Smooth muscle cell (in vitro differentiated cells): ENCODE measurements around the gene NRBP1. TPM values are rescaled to one million over a fixed set of nuclear protein-coding genes. Genes with fewer than 3 reads are reported as not detected.
A peak's percentile ranks its signal among the peaks of the same experiment; 100 is the strongest.

ENCODE experiments used
- DNase-seq: peaks from one replicate; lab custom pipeline; 2025; ENCODE audit not compliant: unreplicated experiment; lab: John Stamatoyannopoulos, UW
- H2AFZ ChIP-seq: fragments of 200-600 bp; sonication (generic); 2 replicates; pipeline ENCODE4 v1.6.0; 2016; ENCODE audit warnings: antibody characterized with exemption, low read depth, mild to moderate bottlenecking
- H3F3A ChIP-seq: fragments of 200-600 bp; sonication (generic); 2 replicates; pipeline ENCODE4 v1.6.0; 2017; ENCODE audit warnings: antibody characterized with exemption, low read depth
- H3K27ac ChIP-seq: fragments of 200-600 bp; sonication (generic); 2 replicates; pipeline ENCODE4 v1.5.1; 2016; ENCODE audit warnings: low read depth, mild to moderate bottlenecking
- H3K27me3 ChIP-seq: fragments of 200-600 bp; sonication (generic); 2 replicates; pipeline ENCODE4 v1.6.1; 2016; ENCODE audit warnings: low read depth, mild to moderate bottlenecking
- H3K36me3 ChIP-seq: fragments of 200-600 bp; sonication (generic); 2 replicates; pipeline ENCODE4 v1.5.1; 2016; ENCODE audit warnings: low read depth
- H3K4me1 ChIP-seq: fragments of 200-600 bp; sonication (generic); 2 replicates; pipeline ENCODE4 v1.5.1; 2016; ENCODE audit warnings: low read depth
- H3K4me2 ChIP-seq: fragments of 200-600 bp; sonication (generic); 2 replicates; pipeline ENCODE4 v1.6.0; 2016; ENCODE audit warnings: mild to moderate bottlenecking
- H3K4me3 ChIP-seq: fragments of 200-600 bp; sonication (generic); 2 replicates; pipeline ENCODE4 v1.5.1; 2016; ENCODE audit warnings: mild to moderate bottlenecking
- H3K79me2 ChIP-seq: fragments of 200-600 bp; sonication (generic); 2 replicates; pipeline ENCODE4 v1.6.0; 2016; ENCODE audit warnings: low read depth, mild to moderate bottlenecking
- H3K9ac ChIP-seq: fragments of 200-600 bp; sonication (generic); 2 replicates; pipeline ENCODE4 v1.6.0; 2016; ENCODE audit warnings: low read depth
- H3K9me3 ChIP-seq: fragments of 200-600 bp; sonication (generic); replicated peaks from 2 replicates; pipeline ENCODE4 v1.5.1; 2016; ENCODE audit warnings: low read depth
- H4K20me1 ChIP-seq: fragments of 200-600 bp; sonication (generic); 2 replicates; pipeline ENCODE4 v1.6.0; 2016; ENCODE audit warnings: low read depth
- CTCF ChIP-seq: fragments of 200-600 bp; sonication (generic); IDR thresholded peaks from 2 replicates; pipeline ENCODE4 v1.5.1; 2017; ENCODE audit warnings: borderline replicate concordance, mild to moderate bottlenecking, antibody characterized with exemption; ENCODE audit not compliant: insufficient read depth, poor library complexity, severe bottlenecking
- WGBS: methylation state at CpG from one replicate; pipeline ENCODE4 v1.1.7; 2016; ENCODE audit warnings: low lambda C conversion rate; 5-methylcytosine and 5-hydroxymethylcytosine counted together
- polyA plus RNA-seq: library from polyadenylated mRNA; unstranded; fragments of >200 nt; fragmentation: Nextera tagmentation; extraction: Ambion mirVana; gene quantifications from 2 replicates; pipeline ENCODE4 v1.2.1, GENCODE V29; 2016
- total RNA-seq: library from RNA; depleted of rRNA; stranded (reverse); fragments of >200 nt; gene quantifications from 2 replicates; pipeline ENCODE4 v1.2.3, GENCODE V29; 2014

Gene NRBP1
- total and polyA plus RNA-seq, 2 experiments from 2014 or later: 134 to 197 TPM

GRCh38 chr2:27400348-27401135, 27.9 kb upstream of the NRBP1 start:
- Histone ChIP-seq H3K79me2 (peaks cover 98% of the 10 kb centered on the region), H3K4me1 (no peaks in the 10 kb centered on the region), H3K36me3 (no peaks in the 10 kb centered on the region), H3K27ac (no peak overlapping the region), H3F3A (no peaks in the 10 kb centered on the region), H2AFZ (no peak overlapping the region), H3K9ac (no peak overlapping the region), H3K4me2 (no peak overlapping the region), H3K9me3 (no peaks in the 10 kb centered on the region), H3K27me3 (no peaks in the 10 kb centered on the region), H4K20me1 (peaks cover 79% of the 10 kb centered on the region), H3K4me3 (no peak overlapping the region)
- WGBS: 100% methylated on average over 2 of the region's 2 CpGs
- TF ChIP-seq CTCF: no peak
- no peak for DNase-seq

DNA sequence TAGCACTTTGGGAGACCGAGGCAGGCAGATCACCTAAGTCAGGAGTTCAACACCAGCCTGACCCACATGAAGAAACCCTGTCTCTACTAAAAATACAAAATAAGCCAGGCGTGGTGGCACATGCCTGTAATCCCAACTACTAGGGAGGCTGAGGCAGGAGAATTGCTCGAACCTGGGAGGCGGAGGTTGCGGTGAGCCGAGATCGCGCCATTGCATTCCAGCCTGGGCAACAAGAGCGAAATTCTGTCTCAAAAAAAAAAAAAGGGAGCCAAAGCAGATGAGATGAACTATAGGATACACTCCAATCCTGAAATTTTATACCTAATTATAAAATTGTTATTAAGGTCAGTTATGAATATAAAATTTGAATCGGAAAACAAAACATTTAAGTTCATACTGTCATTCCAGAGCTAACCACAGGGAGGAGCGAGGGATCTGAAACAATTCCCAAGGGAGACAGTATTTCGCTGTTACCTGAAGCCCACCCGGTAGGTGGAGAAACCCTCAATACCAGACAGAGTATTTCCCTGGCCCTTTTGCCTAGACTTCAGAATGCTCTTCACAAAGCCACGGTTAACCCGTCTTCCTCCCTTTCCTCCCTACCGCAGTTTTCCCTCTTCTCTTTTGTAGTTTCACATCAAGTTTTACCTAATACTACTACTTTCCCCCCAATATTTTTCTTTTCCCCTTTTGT, 20.5 kb upstream of the NRBP1 start:
- H3K27me3 ChIP-seq: no peaks in the 10 kb centered on the region
- peaks cover 42% of the 10 kb centered on the region for H4K20me1 ChIP-seq
- TF ChIP-seq CTCF: peak; percentile 31
- H3K36me3 ChIP-seq: no peaks in the 10 kb centered on the region
- H3K9ac ChIP-seq: peak overlapping the region; percentile 90
- H3K79me2 ChIP-seq: peaks cover 62% of the 10 kb centered on the region
- no peaks in the 10 kb centered on the region for H3F3A ChIP-seq
- peaks cover 11% of the 10 kb centered on the region for H3K4me1 ChIP-seq
- no peak overlapping the region for H2AFZ ChIP-seq
- H3K9me3 ChIP-seq: no peaks in the 10 kb centered on the region
- H3K4me2 ChIP-seq: peak overlapping the region; percentile 85
- H3K4me3 ChIP-seq: peak overlapping the region; percentile 99
- DNase-seq: no peak
- peak overlapping the region; percentile 68 for H3K27ac ChIP-seq
- WGBS: 55% methylated on average over 16 of the region's 16 CpGs

GRCh38 chr2:27408601-27409320, 19.7 kb upstream of the NRBP1 start:
- H3K36me3 ChIP-seq: no peaks in the 10 kb centered on the region
- H3K4me3 ChIP-seq: peak overlapping the region; percentile 99
- TF ChIP-seq CTCF: no peak
- peak overlapping the region; percentile 99 for H2AFZ ChIP-seq
- peak overlapping the region; percentile 90 for H3K9ac ChIP-seq
- under 1% methylated on average over 24 of the region's 33 CpGs for WGBS
- peak overlapping the region; percentile 68 for H3K27ac ChIP-seq
- H3K4me2 ChIP-seq: peak overlapping the region; percentile 85
- H3K79me2 ChIP-seq: peaks cover 54% of the 10 kb centered on the region
- H3K27me3 ChIP-seq: no peaks in the 10 kb centered on the region
- H3F3A ChIP-seq: no peaks in the 10 kb centered on the region
- H4K20me1 ChIP-seq: peaks cover 34% of the 10 kb centered on the region
- DNase-seq: no peak
- H3K9me3 ChIP-seq: no peaks in the 10 kb centered on the region
- peaks cover 11% of the 10 kb centered on the region for H3K4me1 ChIP-seq
